IMR-90 (cell line): ENCODE results near the gene ITFG1. TPM values are rescaled to one million over a fixed set of nuclear protein-coding genes. Genes with fewer than 3 reads are reported as not detected.

Source experiments
- ATAC-seq: fragments of 200-7000 bp; cut with Tn5 transposase; 2 replicates; pipeline ENCODE4 v1.9.1; 2020; ENCODE audit warnings: low read depth, mild to moderate bottlenecking, moderate library complexity
- BruUV-seq: library from RNA; stranded (reverse); fragments of 400-500 nt; replicated peaks from 2 replicates; lab custom pipeline; 2021; lab: Mats Ljungman, UMichigan
- CTCF ChIA-PET: fragments of 300-600 bp; formaldehyde crosslinking; extraction: SDS; loops from one replicate; lab custom pipeline; 2021; ENCODE audit warnings: antibody characterized with exemption; lab: Yijun Ruan, JAX
- POLR2A ChIA-PET: fragments of 300-600 bp; sonication (Branson Sonifier 250); formaldehyde crosslinking; loops from one replicate; lab custom pipeline; 2022; ENCODE audit warnings: antibody characterized with exemption; ENCODE audit not compliant: unreplicated experiment; lab: Charles Lee
- DNase-seq: peaks from one replicate; pipeline ENCODE4 v3.0.0; 2013
- H2AFZ ChIP-seq: replicated peaks from 2 replicates; pipeline ENCODE3; 2013; ENCODE audit warnings: low read length, mild to moderate bottlenecking; ENCODE audit not compliant: poor library complexity
- H2AK5ac ChIP-seq: 2 replicates; pipeline ENCODE4 v1.6.1; 2013; ENCODE audit warnings: low read depth, low read length, inconsistent platforms
- H2AK9ac ChIP-seq: replicated peaks from 2 replicates; pipeline ENCODE3; 2013; ENCODE audit warnings: mild to moderate bottlenecking, low read depth, low read length, moderate library complexity; ENCODE audit not compliant: poor library complexity
- H2BK120ac ChIP-seq: 2 replicates; pipeline ENCODE4 v1.6.1; 2013; ENCODE audit warnings: low read depth, low read length, inconsistent platforms
- H2BK15ac ChIP-seq: 3 replicates; pipeline ENCODE4 v1.6.1; 2013; ENCODE audit warnings: low read depth, low read length, inconsistent platforms
- H2BK20ac ChIP-seq: 2 replicates; pipeline ENCODE4 v1.6.1; 2013; ENCODE audit warnings: low read depth, mild to moderate bottlenecking, inconsistent platforms, low read length, moderate library complexity
- H2BK5ac ChIP-seq: 2 replicates; pipeline ENCODE4 v1.6.1; 2013; ENCODE audit warnings: mild to moderate bottlenecking, low read depth, low read length, inconsistent platforms; ENCODE audit not compliant: poor library complexity, severe bottlenecking
- H3K14ac ChIP-seq: replicated peaks from 2 replicates; pipeline ENCODE4 v1.6.1; 2013; ENCODE audit warnings: low read depth, low read length, inconsistent platforms
- H3K18ac ChIP-seq: 2 replicates; pipeline ENCODE4 v1.6.1; 2013; ENCODE audit warnings: low read depth, low read length, control low read depth
- H3K23ac ChIP-seq: 2 replicates; pipeline ENCODE4 v1.6.1; 2013; ENCODE audit warnings: low read depth, low read length, inconsistent platforms
- H3K27ac ChIP-seq: 2 replicates; pipeline ENCODE4 v1.5.1; 2013; ENCODE audit warnings: mild to moderate bottlenecking, control low read depth, low read length; ENCODE audit not compliant: insufficient read depth
- H3K27me3 ChIP-seq: 2 replicates; pipeline ENCODE4 v1.6.1; 2013; ENCODE audit warnings: low read length; ENCODE audit not compliant: control insufficient read depth, insufficient read depth
- H3K36me3 ChIP-seq: 2 replicates; pipeline ENCODE4 v1.6.1; 2013; ENCODE audit warnings: low read length, mixed read lengths; ENCODE audit not compliant: control insufficient read depth, insufficient read depth
- H3K4ac ChIP-seq: 2 replicates; pipeline ENCODE4 v1.6.1; 2013; ENCODE audit warnings: low read depth, low read length, inconsistent platforms
- H3K4me1 ChIP-seq: 2 replicates; pipeline ENCODE4 v1.6.1; 2013; ENCODE audit warnings: low read length, mixed read lengths; ENCODE audit not compliant: control insufficient read depth, insufficient read depth
- H3K4me2 ChIP-seq: 2 replicates; pipeline ENCODE4 v1.6.1; 2013; ENCODE audit warnings: low read depth, mild to moderate bottlenecking, control low read depth, low read length, moderate library complexity
- H3K4me3 ChIP-seq: 2 replicates; pipeline ENCODE4 v1.5.1; 2013; ENCODE audit warnings: low read depth, mild to moderate bottlenecking, control low read depth, low read length, moderate library complexity; ENCODE audit not compliant: insufficient read depth
- H3K56ac ChIP-seq: 2 replicates; pipeline ENCODE4 v1.6.1; 2013; ENCODE audit warnings: low read length, inconsistent platforms; ENCODE audit not compliant: insufficient read depth; ENCODE audit errors: extremely low read depth
- H3K79me1 ChIP-seq, 2 experiments: 2 replicates each; pipeline ENCODE4 v1.6.1; 2013; ENCODE audit warnings: low read length in 2 of 2, inconsistent platforms in 1 of 2, low read depth in 1 of 2
- H3K9ac ChIP-seq: 2 replicates; pipeline ENCODE4 v1.6.1; 2013; ENCODE audit warnings: low read depth, low read length, control low read depth
- H3K9me1 ChIP-seq: 2 replicates; pipeline ENCODE4 v1.6.1; 2013; ENCODE audit warnings: low read length, inconsistent platforms; ENCODE audit not compliant: insufficient read depth
- H3K9me3 ChIP-seq: 2 replicates; pipeline ENCODE4 v1.6.1; 2013; ENCODE audit warnings: low read length; ENCODE audit not compliant: control insufficient read depth, insufficient read depth
- H4K20me1 ChIP-seq: 2 replicates; pipeline ENCODE4 v1.6.1; 2013; ENCODE audit warnings: low read length, inconsistent platforms; ENCODE audit not compliant: insufficient read depth
- H4K5ac ChIP-seq: 2 replicates; pipeline ENCODE4 v1.6.1; 2013; ENCODE audit warnings: mild to moderate bottlenecking, low read depth, low read length, control low read depth
- H4K8ac ChIP-seq, 2 experiments: 2 replicates each; pipeline ENCODE4 v1.6.1; 2013; ENCODE audit warnings: low read depth in 2 of 2, low read length in 2 of 2, control low read depth in 1 of 2, inconsistent platforms in 1 of 2
- H4K91ac ChIP-seq: 2 replicates; pipeline ENCODE4 v1.6.1; 2013; ENCODE audit warnings: low read depth, low read length, inconsistent platforms; ENCODE audit not compliant: insufficient read depth
- BHLHE40 ChIP-seq: fragments of 150-350 bp; IDR thresholded peaks from 2 replicates; pipeline ENCODE4 v1.6.1; 2016; ENCODE audit warnings: mild to moderate bottlenecking, low read depth, low read length
- CHD1 ChIP-seq: IDR thresholded peaks from 2 replicates; pipeline ENCODE4 v1.6.1; 2012; ENCODE audit warnings: low read depth, low read length, improper control_type of control experiment
- ELK1 ChIP-seq: fragments of 150-350 bp; IDR thresholded peaks from 2 replicates; pipeline ENCODE4 v1.6.1; 2016; ENCODE audit warnings: low read depth, mild to moderate bottlenecking, low read length, moderate library complexity, borderline replicate concordance
- FOS ChIP-seq: fragments of 150-350 bp; IDR thresholded peaks from 2 replicates; pipeline ENCODE4 v1.6.1; 2016; ENCODE audit warnings: low read depth, low read length
- MAFK ChIP-seq: IDR thresholded peaks from 2 replicates; pipeline ENCODE4 v1.6.1; 2012; ENCODE audit warnings: low read depth, low read length, improper control_type of control experiment
- MAZ ChIP-seq: IDR thresholded peaks from 2 replicates; pipeline ENCODE4 v1.6.1; 2012; ENCODE audit warnings: low read depth, mild to moderate bottlenecking, low read length, improper control_type of control experiment, moderate library complexity, borderline replicate concordance
- MXI1 ChIP-seq: IDR thresholded peaks from 2 replicates; pipeline ENCODE4 v1.6.1; 2012; ENCODE audit warnings: low read depth, mild to moderate bottlenecking, low read length, moderate library complexity, borderline replicate concordance
- NFE2L2 ChIP-seq: fragments of 150-350 bp; IDR thresholded peaks from 2 replicates; pipeline ENCODE4 v1.6.1; 2016; ENCODE audit warnings: low read depth, mild to moderate bottlenecking, low read length
- POLR2A ChIP-seq: IDR thresholded peaks from 2 replicates; pipeline ENCODE4 v1.6.1; 2012; ENCODE audit warnings: mild to moderate bottlenecking, low read depth, low read length
- RAD21 ChIP-seq: IDR thresholded peaks from 2 replicates; pipeline ENCODE4 v1.6.1; 2012; ENCODE audit warnings: low read length, improper control_type of control experiment
- RCOR1 ChIP-seq: IDR thresholded peaks from 2 replicates; pipeline ENCODE4 v1.6.1; 2012; ENCODE audit warnings: mild to moderate bottlenecking, low read length, improper control_type of control experiment; ENCODE audit not compliant: insufficient replicate concordance
- RFX5 ChIP-seq: IDR thresholded peaks from 2 replicates; pipeline ENCODE4 v1.8.0; 2012; ENCODE audit warnings: low read depth, mild to moderate bottlenecking, low read length, moderate library complexity
- SMC3 ChIP-seq: fragments of 150-350 bp; IDR thresholded peaks from 2 replicates; pipeline ENCODE4 v1.6.1; 2016; ENCODE audit warnings: low read depth, mild to moderate bottlenecking, antibody characterized with exemption, low read length, moderate library complexity
- USF2 ChIP-seq: fragments of 150-350 bp; IDR thresholded peaks from 2 replicates; pipeline ENCODE4 v1.6.1; 2017; ENCODE audit warnings: mild to moderate bottlenecking, antibody characterized with exemption, low read length, low read depth
- WGBS, 2 experiments: methylation state at CpG; one replicate each; pipeline versions ENCODE4 v1.1.5 to v1.1.7; 2013; ENCODE audit warnings: missing lambda C conversion rate in 2 of 2; ENCODE audit not compliant: insufficient read length in 1 of 2; ENCODE audit errors: extremely low coverage in 2 of 2; 5-methylcytosine and 5-hydroxymethylcytosine counted together
- dilution Hi-C: fragments of 300-500 bp; cut with HindIII; formaldehyde crosslinking; loops from one replicate; pipeline ENCODE4 v1.14.3; 2018; ENCODE audit warnings: low sequenced_read_pairs; ENCODE audit not compliant: unreplicated experiment
- in situ Hi-C: fragments of 300-500 bp; cut with MboI; formaldehyde crosslinking; loops from 3 replicates; pipeline ENCODE4 v1.14.3; 2019; ENCODE audit warnings: low sequenced_read_pairs, inconsistent platforms, mixed read lengths
- intact Hi-C: fragments of 100-400 bp; cut with micrococcal nuclease; formaldehyde crosslinking; loops from 2 replicates; pipeline ENCODE4 v1.10.0; 2022
- polyA plus RNA-seq, 3 experiments: library from polyadenylated mRNA; depleted of rRNA; stranded (reverse); fragments of >200 nt; gene quantifications; 2 replicates each; pipeline ENCODE4 v1.2.3, GENCODE V29; 2012; ENCODE audit warnings: low replicate concordance in 1 of 3
- total RNA-seq: library from RNA; depleted of rRNA; stranded (reverse); fragments of >200 nt; gene quantifications from 2 replicates; pipeline ENCODE4 v1.2.3, GENCODE V29; 2012
- TF ChIP-seq, protein P1 (sequence below): conservative IDR thresholded peaks from 2 replicates; pipeline ENCODE4 v1.5.1; 2012; ENCODE audit warnings: mild to moderate bottlenecking, low read depth, low read length, improper control_type of control experiment

ITFG1 gene
- total and polyA plus RNA-seq, 2 of the 4 experiments (the other 2 are of a cell fraction): 54.3 to 60.4 TPM

- Histone ChIP-seq H3K4me1 (0 out of 2 replicates have a peak, but pooled peaks cover 2% of the 10 kb centered on the region), H3K9me1 (no peaks in the 10 kb centered on the region), H3K9me3 (no peaks in the 10 kb centered on the region), H3K36me3 (0 out of 2 replicates have a peak, but pooled peaks cover 1% of the 10 kb centered on the region), H3K4ac (no peak overlapping the region), H2BK5ac (no peak overlapping the region), H3K23ac (no peak overlapping the region), H3K4me3 (no peak overlapping the region), H3K79me1 (peaks cover 29 to 35% of the 10 kb centered on the region in 2 experiments), H3K14ac (no peak overlapping the region), H3K9ac (no peak overlapping the region), H2BK15ac (no peak overlapping the region), H4K5ac (no peak overlapping the region), H3K4me2 (no peak overlapping the region), H4K20me1 (no peaks in the 10 kb centered on the region), H2AK5ac (no peak overlapping the region), H4K8ac (no peak overlapping the region), H3K18ac (no peak overlapping the region), H3K27ac (no peak overlapping the region), H4K91ac (no peak overlapping the region), H2BK20ac (no peak overlapping the region), H2AFZ (no peak overlapping the region), H3K27me3 (no peaks in the 10 kb centered on the region), H2BK120ac (no peak overlapping the region), H2AK9ac (no peak overlapping the region), H3K56ac (no peak overlapping the region)
- ChIA-PET CTCF (no interaction called here), POLR2A (no interaction called here)
- intact Hi-C loops: no loop called here
- no CpG with 5 or more reads among the region's 2 CpGs for WGBS, 2 experiments
- ATAC-seq (no peak), DNase-seq (no peak)
- in situ Hi-C loops: no loop called here
- TF ChIP-seq, protein P1, sequence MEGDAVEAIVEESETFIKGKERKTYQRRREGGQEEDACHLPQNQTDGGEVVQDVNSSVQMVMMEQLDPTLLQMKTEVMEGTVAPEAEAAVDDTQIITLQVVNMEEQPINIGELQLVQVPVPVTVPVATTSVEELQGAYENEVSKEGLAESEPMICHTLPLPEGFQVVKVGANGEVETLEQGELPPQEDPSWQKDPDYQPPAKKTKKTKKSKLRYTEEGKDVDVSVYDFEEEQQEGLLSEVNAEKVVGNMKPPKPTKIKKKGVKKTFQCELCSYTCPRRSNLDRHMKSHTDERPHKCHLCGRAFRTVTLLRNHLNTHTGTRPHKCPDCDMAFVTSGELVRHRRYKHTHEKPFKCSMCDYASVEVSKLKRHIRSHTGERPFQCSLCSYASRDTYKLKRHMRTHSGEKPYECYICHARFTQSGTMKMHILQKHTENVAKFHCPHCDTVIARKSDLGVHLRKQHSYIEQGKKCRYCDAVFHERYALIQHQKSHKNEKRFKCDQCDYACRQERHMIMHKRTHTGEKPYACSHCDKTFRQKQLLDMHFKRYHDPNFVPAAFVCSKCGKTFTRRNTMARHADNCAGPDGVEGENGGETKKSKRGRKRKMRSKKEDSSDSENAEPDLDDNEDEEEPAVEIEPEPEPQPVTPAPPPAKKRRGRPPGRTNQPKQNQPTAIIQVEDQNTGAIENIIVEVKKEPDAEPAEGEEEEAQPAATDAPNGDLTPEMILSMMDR: no peak
- no peak for TF ChIP-seq CHD1
- no peak for TF ChIP-seq RFX5
- TF ChIP-seq MAZ: no peak
- TF ChIP-seq MAFK: no peak
- no peak for TF ChIP-seq BHLHE40
- TF ChIP-seq MXI1: no peak
- no peak for TF ChIP-seq NFE2L2
- TF ChIP-seq ELK1: no peak
- TF ChIP-seq FOS: no peak
- no peak for TF ChIP-seq RAD21
- TF ChIP-seq POLR2A: no peak
- no peak for TF ChIP-seq RCOR1
- no peak for TF ChIP-seq SMC3
- TF ChIP-seq USF2: no peak
- dilution Hi-C loops: no loop called here
- no TSS peak for BruUV-seq
Observed at GRCh38 chr16:47483616-47484015, 22.8 kb upstream of the ITFG1 start.
